Neuronal stem cell (in vitro differentiated cells): ENCODE results near the gene ZFP3.

Experiments
- DNase-seq: peaks from one replicate; pipeline ENCODE4 v3.0.0-alpha.2; 2013; ENCODE audit warnings: low spot score
- H2AFZ ChIP-seq: one replicate; pipeline ENCODE4 v1.6.1; 2013; ENCODE audit warnings: mild to moderate bottlenecking, low read length, inconsistent platforms
- H2AK5ac ChIP-seq: 2 replicates; pipeline ENCODE4 v1.6.1; 2013; ENCODE audit warnings: low read depth, mild to moderate bottlenecking, inconsistent platforms, low read length, moderate library complexity, mixed read lengths
- H2BK120ac ChIP-seq: 2 replicates; pipeline ENCODE4 v1.6.1; 2013; ENCODE audit warnings: low read depth, mild to moderate bottlenecking, inconsistent platforms, low read length, moderate library complexity, mixed read lengths
- H2BK12ac ChIP-seq: one replicate; pipeline ENCODE4 v1.6.1; 2013; ENCODE audit warnings: low read length, inconsistent platforms
- H2BK15ac ChIP-seq: 2 replicates; pipeline ENCODE4 v1.6.1; 2013; ENCODE audit warnings: mild to moderate bottlenecking, low read length, inconsistent platforms, mixed read lengths
- H2BK5ac ChIP-seq: one replicate; pipeline ENCODE4 v1.6.1; 2013; ENCODE audit warnings: inconsistent platforms, mild to moderate bottlenecking, low read length, moderate library complexity
- H3K14ac ChIP-seq: one replicate; pipeline ENCODE4 v1.6.1; 2013; ENCODE audit warnings: low read length, inconsistent platforms
- H3K18ac ChIP-seq: 2 replicates; pipeline ENCODE4 v1.6.1; 2013; ENCODE audit warnings: low read length, inconsistent platforms
- H3K23ac ChIP-seq: 2 replicates; pipeline ENCODE4 v1.6.1; 2013; ENCODE audit warnings: low read depth, mild to moderate bottlenecking, mixed read lengths, low read length, inconsistent platforms; ENCODE audit not compliant: poor library complexity
- H3K27ac ChIP-seq: replicated peaks from 3 replicates; pipeline ENCODE4 v1.5.1; 2013; ENCODE audit warnings: low read length, inconsistent platforms
- H3K27me3 ChIP-seq, 3 experiments: 2 replicates each; pipeline ENCODE4 v1.6.1; 2013; ENCODE audit warnings: low read length in 3 of 3, mild to moderate bottlenecking in 2 of 3, inconsistent platforms in 1 of 3, low read depth in 1 of 3, mixed read lengths in 1 of 3, moderate library complexity in 1 of 3; ENCODE audit not compliant: control insufficient read depth in 3 of 3, insufficient read depth in 3 of 3
- H3K36me3 ChIP-seq, 2 donors: replicated peaks in 1 of 2; 2 replicates each; pipeline ENCODE4 v1.6.1; 2013; ENCODE audit warnings: low read length in 2 of 2; ENCODE audit not compliant: control insufficient read depth in 2 of 2, insufficient read depth in 2 of 2
- H3K4ac ChIP-seq: 2 replicates; pipeline ENCODE4 v1.6.1; 2013; ENCODE audit warnings: inconsistent platforms, mild to moderate bottlenecking, low read length, moderate library complexity
- H3K4me1 ChIP-seq, 2 donors: 1 replicate in 1 of 2; 2 replicates in 1 of 2; pipeline ENCODE4 v1.6.1; 2013; ENCODE audit warnings: low read length in 2 of 2, low read depth in 1 of 2; ENCODE audit not compliant: control insufficient read depth in 2 of 2, insufficient read depth in 1 of 2
- H3K4me2 ChIP-seq: one replicate; pipeline ENCODE4 v1.6.1; 2013; ENCODE audit warnings: mild to moderate bottlenecking, low read length, inconsistent platforms; ENCODE audit not compliant: insufficient read depth, poor library complexity, severe bottlenecking
- H3K4me3 ChIP-seq, 2 donors: 2 replicates each; pipeline ENCODE4 v1.5.1; 2013; ENCODE audit warnings: low read length in 2 of 2, mild to moderate bottlenecking in 2 of 2, inconsistent platforms in 1 of 2, moderate library complexity in 1 of 2
- H3K79me1 ChIP-seq: one replicate; pipeline ENCODE4 v1.6.1; 2013; ENCODE audit warnings: low read depth, mild to moderate bottlenecking, inconsistent platforms, low read length, moderate library complexity
- H3K9ac ChIP-seq: one replicate; pipeline ENCODE4 v1.6.1; 2013; ENCODE audit warnings: mild to moderate bottlenecking, low read depth, low read length, inconsistent platforms; ENCODE audit not compliant: poor library complexity
- H3K9me3 ChIP-seq, 2 donors: replicated peaks in 1 of 2; 2 replicates each; pipeline versions ENCODE3 to v1.6.1; 2013; ENCODE audit warnings: low read length in 2 of 2, mild to moderate bottlenecking in 2 of 2, inconsistent platforms in 1 of 2, low read depth in 1 of 2, mixed read lengths in 1 of 2, moderate library complexity in 1 of 2; ENCODE audit not compliant: control insufficient read depth in 2 of 2, insufficient read depth in 1 of 2
- H4K8ac ChIP-seq: one replicate; pipeline ENCODE4 v1.6.1; 2013; ENCODE audit warnings: low read depth, mild to moderate bottlenecking, inconsistent platforms, low read length, moderate library complexity
- H4K91ac ChIP-seq: one replicate; pipeline ENCODE4 v1.6.1; 2013; ENCODE audit warnings: low read length, low read depth, mild to moderate bottlenecking, inconsistent platforms; ENCODE audit not compliant: poor library complexity
- WGBS, 2 donors: extraction: QIAGEN DNeasy Blood & Tissue Kit; methylation state at CpG; one replicate each; pipeline ENCODE4 v1.1.7; 2013; ENCODE audit warnings: missing lambda C conversion rate in 2 of 2, mixed read lengths in 1 of 2; ENCODE audit not compliant: insufficient read length in 2 of 2, insufficient replicate concordance in 1 of 2; ENCODE audit errors: extremely low coverage in 2 of 2; 5-methylcytosine and 5-hydroxymethylcytosine counted together

The ZFP3 gene

DNA sequence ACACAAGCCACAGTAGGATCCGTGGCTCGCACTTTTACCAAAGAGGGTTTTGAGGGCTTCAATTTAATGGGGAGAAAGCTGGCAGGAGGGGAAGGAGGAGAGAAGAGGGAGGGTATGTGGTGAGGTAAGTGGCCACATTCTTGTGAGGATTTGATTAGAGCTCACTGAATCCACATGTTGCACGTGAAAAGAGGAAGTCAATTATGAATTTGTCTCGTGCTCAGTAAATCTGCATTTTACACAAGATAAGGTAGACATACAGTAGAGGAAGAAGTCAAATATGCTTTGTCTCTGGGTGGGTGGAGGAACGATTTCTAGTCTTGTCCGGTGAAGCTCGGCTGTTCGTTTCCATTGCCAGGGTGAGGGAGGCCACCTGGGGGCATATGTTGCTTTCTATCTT lies 32.5 kb downstream of the ZFP3 start:
- Histone ChIP-seq H3K4ac (no peak overlapping the region), H3K27me3 (no peaks in the 10 kb centered on the region), H2AFZ (peak overlapping the region; percentile 100), H3K14ac (no peak overlapping the region), H3K79me1 (peaks cover 7% of the 10 kb centered on the region), H3K9ac (no peak overlapping the region), H2BK12ac (no peak overlapping the region), H3K4me1 (peaks cover 0 to 3% of the 10 kb centered on the region in 2 donors), H3K9me3 (peaks cover 21 to 49% of the 10 kb centered on the region in 2 donors), H2BK120ac (no peak overlapping the region), H2BK15ac (no peak overlapping the region), H3K4me2 (peak overlapping the region; percentile 90), H4K8ac (no peak overlapping the region), H3K27ac (no peak overlapping the region), H3K23ac (no peak overlapping the region), H3K36me3 (peaks cover 24 to 59% of the 10 kb centered on the region in 2 donors), H4K91ac (no peak overlapping the region), H2BK5ac (no peak overlapping the region), H2AK5ac (no peak overlapping the region), H3K18ac (no peak overlapping the region), H3K4me3 (peak overlapping the region; percentile 95 to 99)
- DNase-seq, result peak; percentile 4
- no CpG with 5 or more reads among the region's 8 CpGs for WGBS, 2 donors

DNA sequence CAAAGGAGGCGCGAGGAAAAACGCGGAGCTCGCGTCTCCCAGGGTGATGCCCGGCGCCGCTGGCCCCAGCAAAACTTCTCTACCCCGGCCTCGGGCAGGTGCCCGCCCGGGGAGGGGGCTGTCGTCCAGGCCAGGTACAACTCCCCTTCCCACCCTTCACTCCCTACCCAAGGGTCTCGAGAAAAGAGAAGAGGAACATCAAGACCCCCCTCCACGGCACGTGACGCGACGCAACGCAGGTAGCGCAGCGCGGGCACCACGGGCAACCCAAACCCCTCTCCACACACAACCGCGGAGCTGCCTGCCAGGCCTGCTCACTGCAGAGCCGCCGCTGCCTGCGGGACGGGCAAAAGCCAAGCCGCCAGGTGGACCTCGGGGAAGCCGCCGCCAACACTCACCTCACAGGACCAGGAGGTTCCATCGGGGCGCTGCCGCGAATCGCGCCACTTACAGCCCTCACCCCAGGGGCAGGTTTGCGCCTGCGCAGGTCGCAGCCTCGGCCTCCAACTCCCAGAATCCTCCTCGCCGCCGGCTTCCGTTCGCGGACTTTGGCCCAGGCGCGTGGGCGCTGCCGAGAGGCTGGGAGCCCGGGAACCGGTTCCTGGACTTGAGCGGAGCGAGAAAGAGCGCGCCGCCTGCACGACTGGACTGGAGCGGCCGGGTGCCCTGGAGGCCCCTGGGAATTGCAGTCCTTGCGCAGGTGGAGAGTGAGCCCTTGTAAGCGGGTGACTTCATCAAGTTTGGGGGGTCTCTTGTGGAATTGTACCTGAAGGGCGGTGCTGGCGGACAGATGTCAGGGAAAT lies 33.3 kb downstream of the ZFP3 start, which contains the start of gene ZNF232:
TSS of gene ZNF232 (minus strand) at position 477 of the 803 bp plus-strand sequence. CDS start at position 421, 56 bp downstream.
- peaks cover 0 to 3% of the 10 kb centered on the region in 2 donors for H3K4me1 ChIP-seq
- peak within 1 kb of the TSS; percentile 36 for H3K27ac ChIP-seq
- peak within 1 kb of the TSS; percentile 98 for H3K9ac ChIP-seq
- peak within 1 kb of the TSS; percentile 100 for H2AFZ ChIP-seq
- peak within 1 kb of the TSS; percentile 79 for H2BK5ac ChIP-seq
- peaks cover 19 to 52% of the 10 kb centered on the region in 2 donors for H3K36me3 ChIP-seq
- peak within 1 kb of the TSS; percentile 95 to 99 for H3K4me3 ChIP-seq
- DNase-seq, result peak; percentile 91
- H2BK120ac ChIP-seq, result no peak within 1 kb of the TSS
- H4K91ac ChIP-seq, result peak within 1 kb of the TSS; percentile 65
- peak within 1 kb of the TSS; percentile 60 for H2AK5ac ChIP-seq
- peaks cover 7% of the 10 kb centered on the region for H3K79me1 ChIP-seq
- peak within 1 kb of the TSS; percentile 11 for H3K14ac ChIP-seq
- H2BK15ac ChIP-seq, result no peak within 1 kb of the TSS
- peak within 1 kb of the TSS; percentile 92 for H3K23ac ChIP-seq
- WGBS, 2 donors, result no CpG with 5 or more reads among the region's 69 CpGs
- no peak within 1 kb of the TSS for H4K8ac ChIP-seq
- H3K4me2 ChIP-seq, result peak within 1 kb of the TSS; percentile 90
- H3K4ac ChIP-seq, result no peak within 1 kb of the TSS
- no peaks in the 10 kb centered on the region for H3K27me3 ChIP-seq
- H3K18ac ChIP-seq, result peak within 1 kb of the TSS; percentile 99
- peaks cover 16 to 42% of the 10 kb centered on the region in 2 donors for H3K9me3 ChIP-seq
- H2BK12ac ChIP-seq, result no peak within 1 kb of the TSS

DNA sequence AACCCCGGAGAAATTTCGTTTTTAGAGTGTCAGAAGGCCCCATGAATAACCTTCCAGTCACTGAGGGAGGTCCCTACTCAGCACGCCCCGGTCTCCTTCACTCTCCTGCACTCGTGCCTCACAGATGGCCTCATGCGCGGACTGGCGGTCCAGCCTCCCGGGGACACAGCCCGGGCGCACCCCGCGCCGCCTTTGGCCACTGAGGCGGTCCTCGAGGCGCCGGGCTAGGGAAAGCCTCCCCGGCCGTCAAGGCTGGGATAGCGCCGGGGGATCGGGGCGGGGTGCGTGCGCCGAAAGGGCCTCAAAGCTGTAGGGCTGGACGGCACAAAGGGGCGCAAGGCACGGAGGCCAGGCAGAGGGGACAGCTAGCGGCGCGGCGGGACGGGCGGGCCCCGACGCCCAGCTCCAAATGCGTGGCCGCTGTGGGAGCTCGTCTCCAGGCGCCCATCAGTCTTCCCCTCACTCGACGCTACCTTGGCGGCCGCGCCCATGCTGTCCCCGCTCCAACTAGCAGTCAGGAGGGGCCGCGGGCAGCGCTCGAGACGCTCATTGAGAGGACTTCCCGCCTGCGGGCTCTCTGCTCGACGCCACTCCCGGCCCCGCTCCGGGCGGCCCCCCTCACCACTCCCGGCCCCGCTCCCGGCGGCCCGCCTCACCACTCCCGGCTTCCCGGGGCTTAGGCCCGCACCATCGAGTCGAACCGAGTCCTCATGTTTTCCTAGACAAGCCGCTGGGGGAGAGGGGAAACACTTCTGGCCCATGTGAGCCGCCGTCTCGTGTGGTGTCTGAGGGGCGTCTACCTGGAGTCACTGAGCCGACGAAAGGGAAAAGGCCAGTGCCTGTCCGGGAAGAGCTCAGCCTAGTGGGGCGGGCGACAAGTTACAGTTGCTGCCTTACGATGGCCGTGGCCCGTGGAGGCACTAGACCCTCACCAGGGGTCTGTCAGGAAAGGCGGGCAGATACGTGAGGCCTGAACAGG lies 37.7 kb downstream of the ZFP3 start, which contains the start of gene USP6:
TSS of gene USP6 (plus strand) at position 360 of the 979 bp plus-strand sequence. CDS start 14,336 bp downstream, outside the sequence.
- Histone ChIP-seq H2BK5ac (no peak within 1 kb of the TSS), H3K14ac (no peak within 1 kb of the TSS), H2BK12ac (peak within 1 kb of the TSS; percentile 35), H3K79me1 (peaks cover 3% of the 10 kb centered on the region), H3K4ac (no peak within 1 kb of the TSS), H3K4me1 (peaks cover 0 to 1% of the 10 kb centered on the region in 2 donors), H4K8ac (no peak within 1 kb of the TSS), H3K4me2 (no peak within 1 kb of the TSS), H2BK15ac (peak within 1 kb of the TSS; percentile 76), H2AK5ac (peak within 1 kb of the TSS; percentile 50), H3K36me3 (peaks cover 0 to 11% of the 10 kb centered on the region in 2 donors), H3K4me3 (peak within 1 kb of the TSS in 1 of 2 donors; percentile 30), H3K27ac (no peak within 1 kb of the TSS), H4K91ac (no peak within 1 kb of the TSS), H3K18ac (peak within 1 kb of the TSS; percentile 21), H3K9ac (no peak within 1 kb of the TSS), H2BK120ac (no peak within 1 kb of the TSS), H2AFZ (no peak within 1 kb of the TSS), H3K23ac (peak within 1 kb of the TSS; percentile 34), H3K27me3 (peaks cover 0 to 6% (median 0%) of the 10 kb centered on the region in 3 experiments), H3K9me3 (peaks cover 5 to 7% of the 10 kb centered on the region in 2 donors)
- no peak for DNase-seq
- no CpG with 5 or more reads among the region's 87 CpGs for WGBS, 2 donors
